ENCODE data around the gene BRD9.
"Not testable (repeated sequence)": the region's sequence is repeated elsewhere in the genome, so short reads cannot be mapped to it uniquely, and the experiment has no call there.

The BRD9 gene

DNA sequence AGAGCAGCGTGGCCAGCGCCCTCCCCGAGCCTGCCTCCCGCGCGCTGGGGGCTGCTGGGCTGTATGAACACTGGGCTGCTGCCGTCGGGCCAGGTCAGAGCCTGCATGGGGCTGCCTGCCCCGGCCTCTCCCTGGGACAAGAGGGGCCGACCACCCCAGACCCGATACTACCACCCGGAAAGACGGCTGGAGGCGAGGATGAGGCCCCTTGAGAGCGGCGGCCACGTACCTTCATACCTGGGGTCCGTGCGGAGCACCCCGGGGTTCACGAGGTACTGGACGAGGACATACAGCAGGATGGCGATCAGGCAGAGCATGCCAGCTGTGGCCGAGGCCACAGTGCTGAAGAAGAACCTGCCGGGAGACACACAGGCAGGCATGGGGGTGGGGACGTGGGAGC, 49.2 kb downstream of the BRD9 start:
- not testable (repeated sequence) for DNase-seq

GRCh38 chr5:842402-843221, 50.0 kb downstream of the BRD9 start:
- DNase-seq: not testable (repeated sequence)

GRCh38 chr5:841531-842401, 50.8 kb downstream of the BRD9 start:
- not testable (repeated sequence) for DNase-seq

- not testable (repeated sequence) for DNase-seq
Observed at GRCh38 chr5:840974-841435, 51.6 kb downstream of the BRD9 start.

DNA sequence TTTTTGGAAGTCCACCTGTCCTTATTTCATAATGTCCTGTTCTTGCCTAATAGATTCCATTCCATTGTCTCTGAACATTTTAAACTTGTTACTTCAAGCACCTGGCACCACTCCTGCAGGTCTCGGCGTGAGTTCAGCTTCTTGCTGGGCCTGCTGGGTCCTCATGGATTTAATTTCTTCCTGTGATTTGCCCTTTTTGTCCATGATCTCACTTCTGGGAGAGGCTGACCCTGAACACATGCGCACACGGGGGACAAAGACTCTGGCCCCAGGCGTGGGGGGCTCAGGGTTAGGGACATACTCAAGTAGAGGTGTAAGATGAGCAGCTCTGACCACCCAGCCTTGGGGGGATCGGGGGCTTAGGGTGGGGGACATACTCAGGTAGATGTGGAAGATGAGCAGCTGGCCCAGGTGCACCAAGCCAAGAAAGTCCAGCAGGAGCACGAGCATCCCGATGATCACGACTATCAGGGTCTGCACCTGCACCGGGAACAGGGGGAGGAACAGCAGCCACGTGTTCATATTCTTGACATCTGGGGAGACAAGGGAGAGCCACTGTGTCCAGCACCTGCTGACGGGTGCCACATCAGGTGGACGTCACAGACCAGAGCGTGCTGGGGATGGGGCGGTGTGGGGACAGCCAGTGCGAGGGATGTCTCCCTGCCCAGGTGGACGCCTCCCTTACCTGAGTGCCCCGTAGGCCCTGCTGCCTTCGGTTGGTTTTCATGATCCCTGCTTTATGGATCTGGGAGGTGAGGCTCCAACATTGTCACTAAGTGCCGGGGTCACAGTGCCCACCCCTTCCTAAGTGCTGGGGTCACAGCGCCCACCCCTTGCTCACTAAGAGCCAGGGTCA, 52.3 kb downstream of the BRD9 start:
- DNase-seq: not testable (repeated sequence)

- peak; percentile 48 for DNase-seq
Observed at GRCh38 chr5:838431-838851, 54.2 kb downstream of the BRD9 start.

DNA sequence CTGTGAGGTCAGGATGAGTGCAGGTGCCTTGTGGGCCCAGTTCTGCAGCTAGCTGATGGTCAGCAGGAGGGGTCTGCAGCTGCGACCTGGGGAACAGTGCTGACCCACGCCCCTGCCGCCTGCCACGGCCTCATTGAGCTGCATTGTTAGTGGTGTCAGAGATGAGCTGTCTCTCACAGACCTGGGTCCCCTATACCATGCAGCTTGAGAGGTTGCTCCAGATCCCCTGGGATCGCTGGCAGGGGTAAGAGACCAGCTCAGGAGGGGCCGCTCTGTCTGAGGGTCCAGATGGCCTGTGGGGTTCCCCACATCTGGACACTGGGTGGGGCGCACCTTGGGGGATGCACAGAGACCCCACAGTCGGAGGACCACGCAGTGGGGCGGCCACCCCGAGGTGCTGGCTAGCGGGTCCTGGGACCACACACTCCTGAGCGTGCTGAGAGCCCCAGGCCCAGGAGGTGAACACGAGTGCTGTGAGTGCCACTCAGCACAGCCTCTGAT, 54.9 kb downstream of the BRD9 start:
- not testable (repeated sequence) for DNase-seq

DNA sequence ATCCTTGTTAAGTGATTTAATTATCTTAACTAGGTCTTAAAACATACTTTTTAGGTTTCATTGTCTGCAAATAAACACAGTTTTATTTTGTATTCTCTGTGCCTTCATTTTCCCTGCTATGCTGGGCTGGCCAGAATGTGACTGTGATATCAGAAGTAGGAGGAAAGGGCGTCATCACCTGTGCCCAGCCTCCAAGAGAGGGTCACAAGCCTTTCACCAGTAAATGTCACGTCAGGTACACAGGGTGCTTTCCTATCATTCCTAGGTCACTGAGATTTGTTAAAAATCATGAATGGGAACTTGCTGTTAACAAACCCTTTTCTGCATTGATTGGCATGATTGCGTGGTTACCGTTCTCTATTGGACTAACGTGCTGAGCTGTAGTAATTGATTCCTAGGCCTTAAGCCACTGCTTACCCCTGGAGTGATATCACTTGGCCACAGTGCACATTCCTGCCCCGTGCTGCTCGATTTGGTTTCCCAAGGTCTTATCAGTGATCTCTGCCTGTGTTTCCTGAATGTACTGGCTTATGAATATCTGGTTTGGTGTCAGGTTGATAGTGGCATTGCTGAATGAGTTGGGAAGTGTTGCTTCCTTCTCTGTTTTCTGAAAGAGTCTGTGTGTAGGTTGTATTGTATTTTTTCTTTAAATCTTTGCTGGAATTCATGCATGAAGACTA, 56.5 kb downstream of the BRD9 start:
- DNase-seq: not testable (repeated sequence)

DNA sequence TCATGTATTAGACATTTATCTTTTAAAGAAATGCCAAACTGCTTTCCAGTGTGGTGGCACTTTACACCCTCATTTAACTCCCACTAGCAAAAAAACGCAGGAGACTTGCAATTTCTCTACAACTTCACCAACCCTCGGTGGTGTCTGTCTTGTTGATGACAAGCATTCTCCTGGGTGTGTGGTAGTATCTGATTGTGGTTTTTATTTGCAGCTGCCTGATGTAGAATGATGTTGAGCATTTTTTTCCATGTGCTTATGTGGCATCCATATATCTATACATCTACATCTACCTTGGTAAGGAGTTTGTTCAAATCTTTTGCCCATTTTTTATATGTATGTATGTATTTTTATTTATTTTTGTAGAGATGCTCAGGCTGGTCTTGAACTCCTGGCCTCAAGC, 58.6 kb downstream of the BRD9 start:
- DNase-seq: not testable (repeated sequence)

DNA sequence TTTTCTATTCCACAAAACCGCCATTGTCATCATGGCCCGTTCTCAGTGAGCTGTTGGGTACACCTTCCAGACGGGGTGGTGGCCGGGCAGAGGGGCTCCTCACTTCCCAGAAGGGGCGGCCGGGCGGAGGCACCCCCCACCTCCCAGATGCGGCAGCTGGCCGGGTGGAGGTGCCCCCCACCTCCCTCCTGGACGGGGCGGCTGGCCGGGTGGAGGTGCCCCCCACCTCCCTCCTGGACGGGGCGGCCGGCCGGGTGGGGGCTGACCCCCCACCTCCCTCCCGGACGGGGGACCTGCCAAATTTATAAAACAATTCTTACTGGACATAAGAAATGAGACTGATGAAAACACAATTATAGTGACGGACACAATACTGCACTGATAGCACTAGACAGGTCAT, 64.4 kb downstream of the BRD9 start:
- not testable (repeated sequence) for DNase-seq

- not testable (repeated sequence) for DNase-seq
Observed at GRCh38 chr5:825544-825943, 67.1 kb downstream of the BRD9 start.

DNA sequence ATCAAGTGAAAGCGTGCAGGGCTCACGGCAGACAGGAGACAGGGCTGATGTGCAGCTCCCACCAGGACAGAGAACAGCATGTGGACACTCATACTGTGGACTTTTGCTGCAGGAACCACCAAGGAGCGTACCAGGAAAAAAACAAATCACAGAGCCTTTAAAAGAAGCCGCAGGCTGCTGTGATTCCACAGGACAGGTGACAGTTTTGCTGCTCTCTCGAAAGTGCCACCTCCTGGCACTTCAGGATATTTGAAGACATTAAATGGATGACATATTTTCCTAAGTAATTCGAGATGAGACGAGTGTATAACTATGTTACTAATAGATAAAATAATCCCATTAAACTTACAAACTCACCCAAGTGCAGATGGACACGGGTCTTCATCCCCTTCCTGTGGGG, 71.1 kb downstream of the BRD9 start:
- no peak for DNase-seq

- no peak for DNase-seq
Observed at GRCh38 chr5:820245-820644, 72.4 kb downstream of the BRD9 start.

DNA sequence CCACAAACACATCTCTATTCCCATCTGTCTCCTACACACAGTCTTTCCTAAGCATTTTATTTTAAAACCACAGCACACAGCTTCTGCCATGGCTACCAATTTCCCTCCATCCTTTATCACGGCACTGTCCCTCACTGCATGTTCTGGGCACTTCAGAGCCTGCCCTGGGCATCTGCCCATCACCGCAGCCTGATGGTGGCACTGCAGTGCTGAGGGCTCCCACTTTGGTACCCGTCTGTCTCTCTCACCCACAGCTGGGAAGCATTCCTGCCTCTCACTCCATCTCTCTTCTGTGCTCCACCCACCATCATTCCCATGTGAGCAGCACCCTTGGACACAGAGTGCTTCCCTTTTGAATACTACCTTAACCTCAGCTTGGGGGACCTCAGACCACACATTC, 73.5 kb downstream of the BRD9 start:
- no peak for DNase-seq

DNA sequence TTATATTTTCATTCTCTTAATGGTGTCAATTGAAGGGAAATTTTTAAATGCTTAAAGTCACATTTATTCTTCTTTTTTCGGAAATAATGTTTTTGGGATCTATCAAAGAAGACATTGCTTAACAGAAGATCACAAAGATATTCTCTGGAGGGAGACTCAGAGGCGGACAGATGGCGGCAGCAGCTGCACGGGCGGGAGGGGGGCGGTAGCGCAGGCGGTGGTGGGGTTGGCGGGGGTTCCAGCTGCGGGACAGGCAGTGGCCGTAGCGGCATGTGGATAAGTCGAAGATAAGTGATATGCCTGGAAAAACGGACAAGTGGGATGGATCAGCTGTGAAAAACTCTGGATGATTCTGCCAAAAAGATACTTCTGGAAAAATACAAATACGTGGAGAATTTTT, 76.4 kb downstream of the BRD9 start:
- no peak for DNase-seq

DNA sequence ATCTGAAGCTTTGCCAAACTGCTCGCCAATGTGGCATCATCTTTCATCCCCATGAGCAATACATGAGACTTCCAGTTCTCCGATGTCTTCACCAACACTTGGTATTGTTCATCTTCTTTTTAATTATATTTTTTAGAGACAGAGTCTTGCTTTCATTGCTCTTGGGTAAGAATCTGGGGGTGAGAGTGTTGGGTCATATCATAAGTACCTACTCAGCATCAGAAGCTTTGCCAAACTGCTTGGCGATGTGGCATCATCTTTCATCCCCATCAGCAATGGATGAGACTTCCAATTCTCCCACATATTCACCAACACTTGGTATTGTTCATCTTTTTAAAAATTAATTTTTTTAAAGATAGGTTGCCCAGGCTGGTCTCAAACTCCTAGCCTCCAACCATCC, 77.2 kb downstream of the BRD9 start:
- no peak for DNase-seq
